ENCODE data around the gene RLF.

- TF ChIP-seq POLR2AphosphoS5 (IDR thresholded peaks at IDR 0.05; ENCODE audit: low read depth, low read length) (no peak), EZH2 (IDR thresholded peaks at IDR 0.05; ENCODE audit: low read depth, low read length, severe bottlenecking) (no peak), CTCF (IDR thresholded peaks at IDR 0.05; ENCODE audit: control extremely low read depth in 1 of 3, insufficient read depth in 1 of 3, low read depth in 1 of 3, low read length in 3 of 3) (no peak), SIN3A (conservative IDR thresholded peaks at IDR 0.05 in 1 of 2, IDR thresholded peaks at IDR 0.05 in 1 of 2; ENCODE audit: low read depth in 1 of 2, low read length in 2 of 2) (no peak), POLR2A (IDR thresholded peaks at IDR 0.05; ENCODE audit: control extremely low read depth in 1 of 2, low read depth in 2 of 2, low read length in 2 of 2) (no peak), KDM5A (IDR thresholded peaks at IDR 0.05; ENCODE audit: low read length) (no peak), RFX5 (IDR thresholded peaks at IDR 0.05; ENCODE audit: borderline replicate concordance, low read depth, low read length) (no peak), HDAC6 (IDR thresholded peaks at IDR 0.05; ENCODE audit: low read depth, low read length) (no peak)
These were observed 756 bp downstream of the RLF start for GRCh38 chr1:40161888-40162397.
